Activated naive CD8-positive, alpha-beta T cell (primary cell): ENCODE results near the gene ECI2.

Source experiments
- H3K27ac Mint-ChIP-seq: one replicate; pipeline ENCODE4 v1.8.0; 2021; ENCODE audit warnings: mixed read lengths
- H3K27me3 Mint-ChIP-seq: one replicate; pipeline ENCODE4 v1.8.0; 2021; ENCODE audit warnings: mixed read lengths
- H3K36me3 Mint-ChIP-seq: one replicate; pipeline ENCODE4 v1.8.0; 2021; ENCODE audit warnings: mixed read lengths
- H3K4me1 Mint-ChIP-seq: one replicate; pipeline ENCODE4 v1.8.0; 2021; ENCODE audit warnings: low read depth, mixed read lengths
- H3K4me3 Mint-ChIP-seq: one replicate; pipeline ENCODE4 v1.8.0; 2021; ENCODE audit warnings: mild to moderate bottlenecking, mixed read lengths
- H3K9me3 Mint-ChIP-seq: one replicate; pipeline ENCODE4 v1.8.0; 2021; ENCODE audit warnings: low read depth, mixed read lengths

ECI2 gene

GRCh38 chr6:4163408-4164116, 28.2 kb upstream of the ECI2 start:
- Mint-ChIP-seq H3K4me3 (no peak overlapping the region), H3K9me3 (no peaks in the 10 kb centered on the region), H3K36me3 (peaks cover 5% of the 10 kb centered on the region), H3K27me3 (peaks cover 1% of the 10 kb centered on the region), H3K4me1 (no peaks in the 10 kb centered on the region), H3K27ac (no peak overlapping the region)

DNA sequence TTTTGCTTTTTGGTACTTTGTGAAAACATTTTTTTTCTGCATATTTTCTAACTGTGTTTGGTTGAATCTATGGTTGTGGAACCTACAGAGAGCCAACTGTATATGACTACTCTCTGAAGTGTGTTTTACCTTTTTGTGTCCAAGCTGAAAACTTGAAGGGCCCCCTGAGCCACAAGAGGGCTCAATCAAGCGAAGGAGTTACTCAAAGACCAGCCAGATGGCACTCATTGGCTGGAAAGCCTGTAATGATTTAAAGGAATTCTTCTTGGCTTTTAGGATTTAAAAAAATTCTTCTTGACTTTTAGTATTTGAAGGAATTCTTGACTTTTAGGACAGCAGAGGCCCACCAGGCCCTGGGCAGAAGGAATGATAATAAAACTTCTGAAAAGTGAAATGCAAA, 27.0 kb upstream of the ECI2 start:
- peaks cover 1% of the 10 kb centered on the region for H3K27me3 Mint-ChIP-seq
- no peaks in the 10 kb centered on the region for H3K4me1 Mint-ChIP-seq
- no peak overlapping the region for H3K27ac Mint-ChIP-seq
- H3K36me3 Mint-ChIP-seq = no peaks in the 10 kb centered on the region
- H3K9me3 Mint-ChIP-seq = no peaks in the 10 kb centered on the region
- no peak overlapping the region for H3K4me3 Mint-ChIP-seq

GRCh38 chr6:4159491-4159890, 24.1 kb upstream of the ECI2 start:
- no peaks in the 10 kb centered on the region for H3K36me3 Mint-ChIP-seq

GRCh38 chr6:4157506-4157905, 22.1 kb upstream of the ECI2 start:
- H3K9me3 Mint-ChIP-seq = no peaks in the 10 kb centered on the region
- no peak overlapping the region for H3K4me3 Mint-ChIP-seq
- peaks cover 18% of the 10 kb centered on the region for H3K4me1 Mint-ChIP-seq
- H3K27ac Mint-ChIP-seq = no peak overlapping the region
- H3K27me3 Mint-ChIP-seq = peaks cover 1% of the 10 kb centered on the region
- H3K36me3 Mint-ChIP-seq = no peaks in the 10 kb centered on the region

More at GRCh38 chr6:4159491-4159890, 24.1 kb upstream of the ECI2 start:
- Mint-ChIP-seq H3K27me3 (peaks cover 1% of the 10 kb centered on the region), H3K27ac (no peak overlapping the region), H3K9me3 (no peaks in the 10 kb centered on the region), H3K4me1 (peaks cover 6% of the 10 kb centered on the region), H3K4me3 (no peak overlapping the region)

GRCh38 chr6:4155848-4156466, 20.6 kb upstream of the ECI2 start:
- Mint-ChIP-seq H3K9me3 (no peaks in the 10 kb centered on the region), H3K27me3 (peaks cover 3% of the 10 kb centered on the region), H3K36me3 (no peaks in the 10 kb centered on the region), H3K4me1 (peaks cover 20% of the 10 kb centered on the region), H3K4me3 (no peak overlapping the region), H3K27ac (no peak overlapping the region)

GRCh38 chr6:4153514-4153985, 18.2 kb upstream of the ECI2 start:
- Mint-ChIP-seq H3K9me3 (no peaks in the 10 kb centered on the region), H3K4me1 (peaks cover 20% of the 10 kb centered on the region), H3K27me3 (peaks cover 2% of the 10 kb centered on the region), H3K4me3 (no peak overlapping the region), H3K27ac (peak overlapping the region; percentile 72), H3K36me3 (no peaks in the 10 kb centered on the region)

GRCh38 chr6:4145083-4145482, 9.7 kb upstream of the ECI2 start:
- Mint-ChIP-seq H3K4me1 (no peaks in the 10 kb centered on the region), H3K4me3 (no peak overlapping the region), H3K27me3 (no peaks in the 10 kb centered on the region), H3K27ac (no peak overlapping the region), H3K36me3 (no peaks in the 10 kb centered on the region), H3K9me3 (no peaks in the 10 kb centered on the region)

GRCh38 chr6:4139272-4139671, 3.9 kb upstream of the ECI2 start:
- H3K27me3 Mint-ChIP-seq = no peaks in the 10 kb centered on the region
- peaks cover 33% of the 10 kb centered on the region for H3K4me1 Mint-ChIP-seq
- no peak overlapping the region for H3K4me3 Mint-ChIP-seq
- peak overlapping the region; percentile 6 for H3K27ac Mint-ChIP-seq
- no peaks in the 10 kb centered on the region for H3K9me3 Mint-ChIP-seq
- H3K36me3 Mint-ChIP-seq = no peaks in the 10 kb centered on the region

GRCh38 chr6:4138186-4138585, 2.8 kb upstream of the ECI2 start:
- Mint-ChIP-seq H3K27me3 (no peaks in the 10 kb centered on the region), H3K4me3 (no peak overlapping the region), H3K9me3 (no peaks in the 10 kb centered on the region), H3K4me1 (peaks cover 42% of the 10 kb centered on the region), H3K36me3 (peaks cover under 1% of the 10 kb centered on the region), H3K27ac (peak overlapping the region; percentile 13)

- Mint-ChIP-seq H3K4me1 (peaks cover 51% of the 10 kb centered on the region), H3K9me3 (no peaks in the 10 kb centered on the region), H3K4me3 (peak overlapping the region; percentile 84), H3K27me3 (no peaks in the 10 kb centered on the region), H3K27ac (peak overlapping the region; percentile 55), H3K36me3 (peaks cover 11% of the 10 kb centered on the region)
Observed at GRCh38 chr6:4136354-4136831, 1.0 kb upstream of the ECI2 start.

DNA sequence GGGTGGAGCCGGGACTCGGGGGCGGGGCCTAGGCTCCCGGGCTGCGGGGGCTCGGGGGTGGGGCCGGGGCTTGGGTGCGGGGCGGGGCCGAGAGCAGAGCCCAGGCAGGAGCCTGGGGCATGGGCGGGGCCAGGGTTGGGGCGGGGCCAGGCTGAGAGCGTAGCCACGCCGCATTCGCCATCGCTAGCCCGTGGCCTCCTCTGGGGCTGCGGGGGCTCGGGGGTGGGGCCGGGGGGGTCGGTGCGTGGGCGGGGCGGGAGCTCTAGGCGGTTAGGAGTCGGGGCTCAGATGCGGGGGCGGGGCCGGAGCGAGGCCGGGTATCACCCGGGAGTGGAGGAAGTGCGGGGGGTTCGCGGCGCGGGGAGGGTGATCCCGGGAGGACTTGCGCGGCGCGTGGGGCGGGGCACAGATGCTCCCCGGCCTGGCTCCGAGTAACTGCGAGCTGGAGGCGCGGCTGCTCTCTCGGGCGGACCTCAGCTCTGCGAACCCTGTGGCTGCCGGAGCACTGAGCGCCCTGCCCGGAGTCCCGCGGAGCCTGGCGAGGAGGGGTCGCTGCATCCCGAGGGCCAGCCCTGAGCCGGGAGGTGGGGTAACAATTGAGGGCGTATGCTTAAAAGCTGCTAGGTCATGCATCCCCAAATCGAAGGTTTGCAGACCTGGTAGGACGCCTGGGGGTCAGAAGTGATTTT, 434 bp upstream of the ECI2 start:
- Mint-ChIP-seq H3K4me1 (peaks cover 51% of the 10 kb centered on the region), H3K27ac (peak overlapping the region; percentile 55), H3K9me3 (no peaks in the 10 kb centered on the region)

DNA sequence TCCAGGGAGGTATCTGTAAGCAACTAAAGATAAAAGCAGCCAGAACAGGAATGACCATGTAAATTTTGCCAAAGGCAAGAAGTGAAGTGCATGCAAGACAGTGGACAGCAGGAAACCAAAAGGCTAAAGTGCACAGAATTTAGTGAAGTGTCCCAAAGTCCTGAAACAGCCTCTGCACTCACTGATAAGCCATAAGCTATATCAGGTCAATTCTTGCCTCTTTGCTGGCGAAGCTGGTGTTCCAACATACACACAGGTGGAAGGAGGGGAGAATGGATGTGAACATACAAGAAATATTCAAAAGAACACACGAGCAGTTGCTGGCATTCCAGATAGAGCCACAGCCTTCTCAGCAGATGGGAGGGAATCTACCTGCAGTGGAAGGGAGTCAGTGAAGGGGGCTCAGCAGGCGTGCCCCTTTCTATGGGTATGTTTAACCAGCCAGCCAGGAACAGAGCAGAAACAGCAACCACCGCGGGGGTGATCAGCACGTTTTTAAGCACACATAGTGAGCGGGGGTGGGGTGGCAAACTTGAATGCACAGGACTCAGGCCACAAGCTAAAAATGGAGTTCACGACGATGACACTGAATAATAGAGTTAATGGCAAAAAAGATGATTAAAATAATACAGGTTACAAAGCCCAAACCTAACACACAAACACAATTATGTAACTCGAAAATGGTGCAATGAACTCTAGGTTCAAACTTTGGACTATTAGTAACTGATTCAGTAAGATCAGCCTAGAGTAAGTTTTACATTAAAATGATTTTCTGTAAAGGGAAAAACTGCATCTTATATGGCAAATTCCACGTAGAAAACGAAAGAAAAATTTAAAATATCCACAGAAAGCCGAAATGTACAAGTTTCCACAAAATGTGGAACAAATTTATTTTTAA, 1.2 kb downstream of the ECI2 start:
- H3K4me1 Mint-ChIP-seq = peaks cover 48% of the 10 kb centered on the region
- peak overlapping the region; percentile 86 for H3K4me3 Mint-ChIP-seq
- H3K9me3 Mint-ChIP-seq = no peaks in the 10 kb centered on the region
- H3K27ac Mint-ChIP-seq = peak overlapping the region; percentile 83
- no peaks in the 10 kb centered on the region for H3K27me3 Mint-ChIP-seq
- H3K36me3 Mint-ChIP-seq = peaks cover 18% of the 10 kb centered on the region

More for the DNA sequence above, 434 bp upstream of the ECI2 start:
- H3K4me3 Mint-ChIP-seq = peak overlapping the region; percentile 84
- H3K27me3 Mint-ChIP-seq = no peaks in the 10 kb centered on the region
- H3K36me3 Mint-ChIP-seq = peaks cover 11% of the 10 kb centered on the region

DNA sequence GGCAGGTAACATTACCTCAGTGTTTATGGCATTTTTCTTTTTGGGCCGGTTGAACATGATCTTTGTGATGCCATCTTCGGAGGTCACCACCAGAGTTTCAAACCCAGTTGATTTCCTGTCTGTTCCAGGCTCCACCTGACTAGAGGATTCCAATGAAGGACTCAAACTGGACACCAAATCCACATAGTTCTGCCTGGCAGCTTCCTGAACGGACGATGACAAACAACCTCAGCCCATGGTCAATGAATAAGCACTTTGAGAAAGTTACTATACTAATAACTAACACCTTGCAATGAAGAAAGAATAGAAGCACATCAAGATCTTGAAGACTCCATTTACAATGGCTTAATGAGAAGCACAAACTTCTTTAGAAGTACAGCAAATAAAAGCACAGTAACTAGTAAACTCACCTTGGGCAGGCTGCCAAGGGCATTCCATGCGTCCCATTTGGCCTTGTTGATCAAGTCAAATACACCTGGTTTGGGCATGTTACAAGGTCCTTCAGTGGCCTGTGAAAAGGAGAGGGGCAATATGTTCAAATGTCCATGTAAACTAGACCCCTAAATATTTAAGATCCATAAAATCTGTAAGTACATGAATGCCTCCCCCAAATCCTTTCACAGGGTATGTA, 4.9 kb downstream of the ECI2 start:
- H3K9me3 Mint-ChIP-seq = no peaks in the 10 kb centered on the region
- H3K36me3 Mint-ChIP-seq = peaks cover 22% of the 10 kb centered on the region
- H3K27me3 Mint-ChIP-seq = no peaks in the 10 kb centered on the region
- H3K4me3 Mint-ChIP-seq = no peak overlapping the region
- H3K27ac Mint-ChIP-seq = no peak overlapping the region
- peaks cover 23% of the 10 kb centered on the region for H3K4me1 Mint-ChIP-seq

DNA sequence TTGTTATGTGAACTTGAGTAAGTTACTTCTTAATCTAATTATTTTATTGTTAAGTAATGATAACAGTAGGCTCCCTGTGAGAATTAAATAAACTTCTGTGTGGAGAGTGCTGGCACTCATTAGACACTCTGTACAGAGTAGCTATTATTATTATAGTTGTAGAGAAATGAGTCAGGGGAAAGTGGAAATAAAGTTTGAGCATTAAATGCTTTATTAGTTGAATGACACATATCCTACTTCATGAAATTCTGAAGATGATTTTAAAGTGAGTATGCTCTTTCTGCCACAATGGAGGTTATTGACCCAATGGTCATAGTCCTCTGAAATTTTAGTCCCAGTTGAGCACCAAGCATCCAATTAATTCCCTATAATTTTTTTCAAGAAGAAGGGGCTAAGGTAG, 5.9 kb downstream of the ECI2 start:
- Mint-ChIP-seq H3K27ac (peak overlapping the region; percentile 42), H3K4me1 (peaks cover 19% of the 10 kb centered on the region), H3K4me3 (no peak overlapping the region), H3K9me3 (no peaks in the 10 kb centered on the region), H3K36me3 (peaks cover 24% of the 10 kb centered on the region), H3K27me3 (no peaks in the 10 kb centered on the region)
